ENCODE data around the gene TRIP13.

Gene TRIP13

DNA sequence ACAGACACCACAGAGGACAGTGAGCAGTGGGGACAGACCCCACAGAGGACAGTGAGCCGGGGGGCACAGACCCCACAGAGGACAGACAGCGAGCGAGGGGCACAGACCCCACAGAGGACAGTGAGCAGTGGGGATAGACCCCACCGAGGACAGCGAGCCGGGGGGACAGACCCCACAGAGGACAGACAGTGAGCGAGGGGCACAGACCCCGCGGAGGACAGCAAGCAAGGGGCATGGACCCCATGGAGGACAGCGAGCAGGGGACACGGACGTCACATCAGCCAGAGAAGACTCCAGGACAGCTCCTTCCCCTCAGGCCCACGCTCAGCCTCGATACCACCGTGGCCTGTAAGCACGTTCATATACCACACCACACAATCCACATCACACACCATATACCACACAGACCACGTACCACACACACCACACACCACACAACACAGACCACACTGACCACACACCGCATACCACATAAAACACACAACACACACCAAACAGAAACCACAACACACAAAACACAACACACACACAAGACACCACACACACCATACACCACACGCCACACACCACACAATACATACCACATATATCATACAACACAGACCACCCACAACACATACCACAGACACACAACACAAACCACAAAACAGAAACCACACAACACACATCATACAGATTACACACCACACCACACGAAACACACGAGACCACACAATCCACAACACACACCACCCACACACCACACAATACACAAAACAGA lies 36.7 kb upstream of the TRIP13 start:
- Histone ChIP-seq H3K9me3 (ENCODE audit: control insufficient read depth, low read length) (no peaks in the 10 kb centered on the region), H3K36me3 (ENCODE audit: control insufficient read depth, insufficient read depth, low read length) (no peaks in the 10 kb centered on the region), H3K27ac (no peak overlapping the region), H3K4me3 (ENCODE audit: low read depth, low read length) (no peak overlapping the region), H3K9ac (no peak overlapping the region), H2AFZ (no peak overlapping the region), H3K27me3 (ENCODE audit: control insufficient read depth, insufficient read depth, low read length) (peaks cover 3% of the 10 kb centered on the region), H3K4me2 (ENCODE audit: low read length) (no peak overlapping the region), H3K4me1 (no peaks in the 10 kb centered on the region), H3K79me2 (no peaks in the 10 kb centered on the region)
- TF ChIP-seq, protein P1, sequence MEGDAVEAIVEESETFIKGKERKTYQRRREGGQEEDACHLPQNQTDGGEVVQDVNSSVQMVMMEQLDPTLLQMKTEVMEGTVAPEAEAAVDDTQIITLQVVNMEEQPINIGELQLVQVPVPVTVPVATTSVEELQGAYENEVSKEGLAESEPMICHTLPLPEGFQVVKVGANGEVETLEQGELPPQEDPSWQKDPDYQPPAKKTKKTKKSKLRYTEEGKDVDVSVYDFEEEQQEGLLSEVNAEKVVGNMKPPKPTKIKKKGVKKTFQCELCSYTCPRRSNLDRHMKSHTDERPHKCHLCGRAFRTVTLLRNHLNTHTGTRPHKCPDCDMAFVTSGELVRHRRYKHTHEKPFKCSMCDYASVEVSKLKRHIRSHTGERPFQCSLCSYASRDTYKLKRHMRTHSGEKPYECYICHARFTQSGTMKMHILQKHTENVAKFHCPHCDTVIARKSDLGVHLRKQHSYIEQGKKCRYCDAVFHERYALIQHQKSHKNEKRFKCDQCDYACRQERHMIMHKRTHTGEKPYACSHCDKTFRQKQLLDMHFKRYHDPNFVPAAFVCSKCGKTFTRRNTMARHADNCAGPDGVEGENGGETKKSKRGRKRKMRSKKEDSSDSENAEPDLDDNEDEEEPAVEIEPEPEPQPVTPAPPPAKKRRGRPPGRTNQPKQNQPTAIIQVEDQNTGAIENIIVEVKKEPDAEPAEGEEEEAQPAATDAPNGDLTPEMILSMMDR (IDR thresholded peaks at IDR 0.05) = no peak

DNA sequence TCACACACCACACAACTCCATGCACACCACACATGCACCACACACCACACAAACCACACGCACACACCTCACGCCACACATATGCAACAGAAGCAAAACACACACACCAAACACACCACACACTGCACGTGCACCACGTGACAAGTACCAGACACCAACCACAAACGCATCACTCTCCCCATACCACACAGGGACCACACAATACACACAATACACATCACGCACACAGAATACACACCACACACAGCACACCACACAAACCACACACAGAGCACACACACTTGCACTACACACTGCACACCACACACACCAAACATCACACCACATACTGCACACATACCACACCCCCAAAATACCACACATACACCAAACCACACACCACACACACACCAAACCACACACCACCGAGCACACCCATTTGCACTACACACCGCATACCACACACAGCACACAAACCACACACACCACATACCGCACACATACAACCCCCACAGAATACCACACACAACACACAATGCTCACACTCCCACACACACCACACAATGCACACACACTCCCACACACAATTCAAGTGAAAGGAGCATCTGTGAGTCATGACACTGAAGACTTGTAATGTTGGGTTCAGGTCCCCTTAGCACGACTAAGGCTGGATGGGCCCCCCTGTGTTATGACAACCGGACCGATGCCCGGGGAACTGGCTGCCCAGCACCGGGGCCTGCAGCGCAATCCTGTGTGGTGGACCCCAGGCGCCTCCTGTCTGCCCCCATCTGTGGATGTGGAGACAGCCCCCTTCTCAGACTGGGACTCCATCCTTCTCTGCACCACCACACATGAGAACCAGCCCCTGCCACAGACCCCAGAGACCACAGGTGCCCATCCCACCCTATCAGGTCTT lies 35.9 kb upstream of the TRIP13 start:
- no peak overlapping the region for H3K4me3 ChIP-seq (ENCODE audit: low read depth, low read length)
- peaks cover 3% of the 10 kb centered on the region for H3K27me3 ChIP-seq (ENCODE audit: control insufficient read depth, insufficient read depth, low read length)
- H3K79me2 ChIP-seq = no peaks in the 10 kb centered on the region
- no peak overlapping the region for H3K9ac ChIP-seq
- H3K4me1 ChIP-seq = no peaks in the 10 kb centered on the region
- no peaks in the 10 kb centered on the region for H3K36me3 ChIP-seq (ENCODE audit: control insufficient read depth, insufficient read depth, low read length)
- no peak overlapping the region for H3K4me2 ChIP-seq (ENCODE audit: low read length)
- TF ChIP-seq, protein P1 (IDR thresholded peaks at IDR 0.05) = no peak
- H3K9me3 ChIP-seq (ENCODE audit: control insufficient read depth, low read length) = no peaks in the 10 kb centered on the region
- no peak overlapping the region for H2AFZ ChIP-seq
- H3K27ac ChIP-seq = no peak overlapping the region

DNA sequence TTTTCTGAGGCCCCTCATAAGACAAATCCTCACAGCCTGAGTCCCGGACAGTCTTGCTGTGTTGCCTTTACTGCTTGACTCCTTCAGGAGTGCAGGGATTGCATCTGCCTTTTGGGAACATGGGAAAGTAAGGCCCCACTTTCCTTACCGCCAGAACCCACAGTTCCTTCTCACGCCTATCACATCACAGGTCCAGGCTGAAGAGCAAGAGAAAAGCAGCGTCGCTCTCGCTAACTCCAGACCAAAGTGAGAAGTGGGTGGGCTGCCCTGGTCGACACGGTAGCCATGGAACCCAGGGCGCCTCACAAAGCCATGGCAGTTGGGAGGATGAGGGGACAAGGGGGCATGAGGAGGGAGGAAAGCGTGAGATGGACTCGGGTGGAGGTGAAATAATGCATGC lies 34.0 kb upstream of the TRIP13 start:
- Histone ChIP-seq H3K4me2 (ENCODE audit: low read length) (no peak overlapping the region), H3K79me2 (no peaks in the 10 kb centered on the region), H3K4me1 (peaks cover 4% of the 10 kb centered on the region), H3K27me3 (ENCODE audit: control insufficient read depth, insufficient read depth, low read length) (peaks cover 3% of the 10 kb centered on the region), H3K4me3 (ENCODE audit: low read depth, low read length) (no peak overlapping the region), H3K9ac (no peak overlapping the region), H2AFZ (no peak overlapping the region), H3K36me3 (ENCODE audit: control insufficient read depth, insufficient read depth, low read length) (no peaks in the 10 kb centered on the region), H3K9me3 (ENCODE audit: control insufficient read depth, low read length) (no peaks in the 10 kb centered on the region), H3K27ac (no peak overlapping the region)
- TF ChIP-seq, protein P1 (IDR thresholded peaks at IDR 0.05) = no peak

DNA sequence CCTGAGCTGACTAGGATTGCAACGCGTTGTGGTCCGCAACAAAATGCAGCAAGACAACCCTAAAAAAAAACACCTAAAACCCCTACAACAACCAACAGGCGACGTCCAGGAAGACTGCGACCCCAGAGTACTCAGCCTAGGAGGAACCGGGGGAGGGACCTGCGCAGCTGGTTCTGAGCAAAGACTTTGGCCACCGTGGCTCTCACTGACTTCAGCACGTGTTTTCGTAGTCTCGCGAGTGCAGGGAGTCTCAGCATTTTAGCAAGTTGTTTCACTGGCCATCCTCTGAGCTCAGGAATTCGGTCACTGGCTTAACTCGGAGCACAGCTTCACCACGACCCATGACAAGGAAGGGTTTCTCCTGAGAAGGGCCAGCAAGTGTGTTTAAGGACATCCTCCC lies 33.3 kb upstream of the TRIP13 start:
- Histone ChIP-seq H3K9ac (no peak overlapping the region), H3K4me2 (ENCODE audit: low read length) (no peak overlapping the region), H3K27ac (no peak overlapping the region), H2AFZ (no peak overlapping the region), H3K4me3 (ENCODE audit: low read depth, low read length) (no peak overlapping the region), H3K36me3 (ENCODE audit: control insufficient read depth, insufficient read depth, low read length) (no peaks in the 10 kb centered on the region), H3K9me3 (ENCODE audit: control insufficient read depth, low read length) (no peaks in the 10 kb centered on the region), H3K79me2 (no peaks in the 10 kb centered on the region), H3K27me3 (ENCODE audit: control insufficient read depth, insufficient read depth, low read length) (peaks cover 3% of the 10 kb centered on the region), H3K4me1 (peaks cover 4% of the 10 kb centered on the region)
- TF ChIP-seq, protein P1 (IDR thresholded peaks at IDR 0.05) = no peak

Data from parathyroid adenoma (tissue), 2 donors.